Renal cortex interstitium (tissue), 11 donors: ENCODE data around the gene MUSK. TPM values are rescaled to one million over a fixed set of nuclear protein-coding genes. Genes with fewer than 3 reads are reported as not detected.

Experiments
- DNase-seq, 11 donors: peaks; one replicate each; pipeline ENCODE4 v3.0.0-alpha.2; 2013; ENCODE audit warnings: low read depth in 9 of 11, low spot score in 4 of 11; ENCODE audit errors: extremely low read depth in 1 of 11
- polyA plus RNA-seq, 3 donors: library from polyadenylated mRNA; unstranded; fragments of 120-200 nt; gene quantifications; one replicate each; pipeline ENCODE4 v1.2.1, GENCODE V29; 2013; ENCODE audit not compliant: insufficient read length in 3 of 3

MUSK gene
- polyA plus RNA-seq, 3 donors: 0.04 to 0.12 TPM; not detected in 1

DNA sequence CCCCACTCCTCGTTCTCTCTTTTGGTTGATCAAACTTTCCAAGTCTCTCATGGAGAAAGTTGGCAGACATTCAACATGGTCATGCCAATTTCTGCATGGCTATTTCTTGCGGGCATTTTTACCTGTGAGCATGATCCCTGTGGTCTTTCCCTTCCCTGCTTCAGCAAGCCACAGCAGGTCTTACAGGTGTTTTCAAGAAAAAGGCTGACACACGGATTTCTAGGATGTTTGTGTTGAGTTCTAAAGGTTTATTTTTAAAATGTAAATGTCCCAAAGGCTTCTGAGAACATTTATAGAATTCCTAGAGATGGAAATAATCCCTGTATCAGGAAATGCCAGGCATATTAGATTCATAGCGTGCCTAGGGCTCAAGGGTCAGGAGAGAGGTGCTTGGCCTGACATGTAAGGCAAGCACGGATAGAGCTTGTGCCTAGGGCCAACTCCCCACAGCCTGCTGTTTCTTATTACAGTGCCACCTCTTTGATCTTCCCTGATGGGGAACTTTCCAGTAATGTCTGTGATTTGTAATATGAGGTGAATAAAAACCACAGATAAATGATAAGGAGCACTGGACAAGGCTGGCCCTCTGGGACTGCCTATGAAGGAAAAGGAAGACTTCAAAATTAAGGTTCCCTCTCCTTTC, 79.8 kb downstream of the MUSK start:
- DNase-seq: no peak

DNA sequence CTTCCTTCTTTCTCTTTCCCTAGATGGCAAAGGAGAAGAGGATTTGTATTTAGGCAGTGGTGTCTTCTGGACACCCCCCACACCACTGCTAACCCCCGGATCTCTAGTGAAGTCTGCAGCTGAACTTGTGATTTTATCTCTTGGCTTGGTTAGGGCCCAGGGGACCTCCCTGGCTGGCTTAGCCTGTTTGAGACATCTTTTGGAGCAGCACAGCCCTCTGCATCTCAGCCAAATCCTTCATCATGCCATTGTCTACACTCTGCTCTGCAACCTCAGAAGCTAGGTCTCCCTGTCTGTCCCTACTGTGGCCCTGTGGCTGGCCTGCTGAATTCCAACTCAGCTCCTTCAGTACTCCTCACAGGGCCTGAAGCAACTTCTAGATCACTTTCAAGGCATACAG, 81.7 kb downstream of the MUSK start:
- no peak for DNase-seq

DNA sequence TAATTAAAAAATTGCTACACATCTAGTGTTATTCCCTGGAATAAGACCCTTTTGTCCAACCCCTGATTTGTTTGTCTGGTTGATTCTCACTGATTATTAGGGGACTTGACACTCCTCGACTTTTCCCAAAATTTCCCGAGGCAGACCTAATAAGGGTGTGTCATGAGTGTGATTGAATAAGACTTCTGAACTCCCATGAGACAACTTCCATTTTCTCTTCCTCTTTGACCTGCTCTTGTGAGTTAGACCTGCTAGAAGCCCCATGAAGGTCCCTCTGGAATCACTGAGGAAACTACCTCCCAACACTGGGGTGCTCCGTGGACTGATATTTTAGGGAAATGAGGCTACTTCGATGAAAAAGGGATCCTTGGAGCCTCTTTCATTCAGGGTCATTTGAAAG, 83.4 kb downstream of the MUSK start:
- DNase-seq: no peak

DNA sequence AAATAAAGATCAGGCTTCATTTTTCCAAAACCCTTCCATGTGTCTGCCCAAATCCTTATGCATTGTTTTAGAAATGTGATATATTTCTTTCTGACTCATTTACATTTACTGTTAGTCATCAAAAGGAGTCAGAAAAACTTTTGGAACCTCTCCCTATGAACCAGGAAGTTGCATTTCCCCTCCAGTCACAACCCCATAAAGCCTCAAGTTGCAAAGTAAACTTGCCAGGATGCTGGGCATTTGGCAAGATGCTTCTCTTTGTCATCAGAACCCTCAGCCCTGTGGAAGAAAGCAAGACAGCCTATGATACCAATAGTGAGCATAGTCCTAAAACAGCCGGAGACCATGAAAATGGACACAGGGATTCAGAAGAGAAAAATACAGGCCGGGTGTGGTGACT, 84.2 kb downstream of the MUSK start:
- no peak for DNase-seq

DNA sequence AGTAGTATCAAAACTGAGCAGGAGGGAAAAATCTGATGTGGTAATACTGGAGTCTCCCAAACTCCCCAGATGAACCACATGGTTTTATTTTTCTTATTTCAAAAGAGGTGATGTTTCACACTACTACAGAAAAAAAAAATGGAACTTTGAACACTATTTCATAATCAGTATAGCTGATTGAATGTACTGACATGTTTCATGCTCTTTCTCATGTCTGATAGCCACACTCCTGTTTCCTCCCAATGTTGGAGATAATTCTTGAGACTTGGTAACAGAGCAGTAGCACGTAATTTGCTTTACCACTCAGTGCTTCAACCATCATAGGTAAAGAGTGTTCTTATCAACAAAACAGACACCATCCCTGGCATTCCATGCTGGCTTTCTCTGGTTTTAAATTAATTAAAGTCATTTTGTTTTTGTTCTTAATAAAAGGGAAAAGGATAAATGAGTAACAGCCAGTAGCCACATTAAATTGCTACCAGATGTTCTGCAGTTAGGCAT, 85.2 kb downstream of the MUSK start:
- DNase-seq: no peak

DNA sequence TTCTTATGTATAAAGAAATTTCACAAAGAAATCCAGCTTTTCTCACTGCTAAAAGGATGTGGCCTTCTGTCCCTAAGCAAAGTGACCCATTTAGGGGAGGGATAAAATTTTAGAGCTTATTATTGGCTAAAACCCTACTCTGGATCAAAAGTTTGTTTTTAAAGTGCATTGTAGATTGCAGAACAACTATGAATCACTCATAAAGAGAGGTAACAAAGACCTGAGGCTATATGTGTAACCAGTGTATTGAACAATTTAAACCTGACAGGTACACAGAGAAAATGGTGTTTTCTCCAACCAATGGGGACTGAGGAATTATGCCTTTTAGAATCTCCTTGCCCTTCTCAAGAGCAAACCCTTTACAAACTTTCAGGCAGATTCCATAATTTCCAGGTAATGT, 86.6 kb downstream of the MUSK start:
- DNase-seq: no peak

DNA sequence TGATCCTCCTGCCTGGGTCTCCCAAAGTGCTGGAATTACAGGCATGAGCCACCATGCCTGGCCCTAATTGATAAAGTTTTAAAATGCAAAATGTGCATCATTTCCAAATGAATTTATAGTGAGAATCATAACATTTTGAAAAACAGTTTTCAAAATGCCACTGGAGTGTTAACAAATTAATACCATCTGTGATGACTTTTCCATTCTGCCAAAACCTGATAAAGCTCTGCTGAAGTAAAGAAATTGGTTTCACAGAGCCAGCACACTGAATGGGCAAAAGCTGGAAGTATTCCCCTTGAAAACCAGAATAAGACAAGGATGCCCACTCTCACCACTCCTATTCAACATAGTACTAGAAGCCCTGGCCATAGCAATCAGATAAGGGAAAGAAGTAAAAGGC, 89.6 kb downstream of the MUSK start:
- DNase-seq: no peak

DNA sequence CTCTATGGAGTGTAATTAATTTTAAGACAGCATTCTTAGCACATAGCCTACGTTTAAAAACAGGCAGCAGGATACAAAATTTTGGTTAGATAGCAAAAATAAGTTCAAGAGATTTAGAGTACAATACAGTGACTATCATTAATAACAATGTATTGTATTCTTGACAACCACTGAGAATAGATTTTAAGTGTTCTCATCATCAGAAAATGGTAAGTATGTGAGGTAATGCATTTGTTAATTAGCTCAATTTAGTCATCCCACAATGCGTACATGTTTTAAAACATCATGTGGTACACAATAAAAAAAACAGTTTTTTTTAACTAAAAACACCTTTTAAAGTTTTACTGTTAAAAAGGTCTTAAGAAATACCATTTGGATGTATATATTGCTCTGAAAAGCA, 94.2 kb downstream of the MUSK start:
- no peak for DNase-seq

DNA sequence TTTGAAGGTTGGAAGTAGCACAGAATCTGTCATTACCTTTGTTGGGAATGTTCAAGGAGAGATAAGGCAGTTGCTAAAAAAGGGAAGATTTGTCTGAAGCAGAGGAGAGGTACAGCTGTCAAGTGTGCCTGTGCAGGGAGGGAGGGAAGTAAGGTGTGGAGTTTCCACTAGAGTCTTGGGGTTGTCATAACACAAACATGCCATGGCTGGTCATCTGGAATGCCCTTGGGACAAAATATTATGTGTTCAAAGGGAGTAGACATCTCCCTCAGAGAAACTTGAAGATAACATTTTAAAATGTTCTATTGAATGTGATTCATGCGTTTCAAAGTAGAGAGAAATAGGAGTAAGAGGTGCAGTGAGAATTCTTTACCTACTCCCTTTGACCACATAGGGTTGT, 95.0 kb downstream of the MUSK start:
- DNase-seq: no peak

DNA sequence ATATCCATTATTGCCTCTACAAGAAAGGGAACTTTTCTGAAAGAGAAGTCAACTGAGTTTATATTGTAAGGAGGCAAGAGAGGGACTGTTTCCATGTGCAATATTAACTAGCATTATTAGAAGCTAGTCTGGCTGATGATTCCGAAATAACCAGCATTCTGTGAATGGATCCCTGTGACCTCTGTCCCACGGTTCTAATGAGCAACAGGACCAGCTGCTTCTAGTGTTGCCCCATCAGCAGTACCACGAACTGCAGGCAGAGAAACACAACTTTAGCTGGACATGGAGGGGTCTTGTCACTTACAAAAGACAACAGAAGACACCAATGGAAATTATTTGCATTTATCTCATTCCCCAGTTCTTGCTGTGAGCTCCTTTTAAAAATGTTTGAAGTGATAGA, 95.4 kb downstream of the MUSK start:
- DNase-seq: no peak

DNA sequence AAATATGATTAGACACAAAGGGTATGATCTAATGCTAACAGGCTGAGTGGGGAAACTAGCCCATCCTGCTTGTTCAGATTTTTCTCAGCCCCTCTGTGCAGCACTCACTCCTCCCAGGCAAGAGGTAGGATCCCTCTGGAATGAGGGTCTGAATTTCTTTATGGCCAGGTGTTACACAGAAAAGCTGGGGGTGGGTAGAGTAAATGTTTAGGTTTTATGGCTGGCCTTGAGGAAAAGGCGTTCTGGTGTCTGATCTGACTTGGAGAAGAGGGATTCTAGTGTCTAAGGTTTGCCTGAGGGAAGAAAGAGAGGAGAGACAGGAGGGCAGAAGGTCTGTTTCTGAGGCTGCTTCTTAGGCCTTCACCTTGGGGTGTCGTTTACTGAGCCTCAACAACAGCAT, 97.3 kb downstream of the MUSK start:
- no peak for DNase-seq

DNA sequence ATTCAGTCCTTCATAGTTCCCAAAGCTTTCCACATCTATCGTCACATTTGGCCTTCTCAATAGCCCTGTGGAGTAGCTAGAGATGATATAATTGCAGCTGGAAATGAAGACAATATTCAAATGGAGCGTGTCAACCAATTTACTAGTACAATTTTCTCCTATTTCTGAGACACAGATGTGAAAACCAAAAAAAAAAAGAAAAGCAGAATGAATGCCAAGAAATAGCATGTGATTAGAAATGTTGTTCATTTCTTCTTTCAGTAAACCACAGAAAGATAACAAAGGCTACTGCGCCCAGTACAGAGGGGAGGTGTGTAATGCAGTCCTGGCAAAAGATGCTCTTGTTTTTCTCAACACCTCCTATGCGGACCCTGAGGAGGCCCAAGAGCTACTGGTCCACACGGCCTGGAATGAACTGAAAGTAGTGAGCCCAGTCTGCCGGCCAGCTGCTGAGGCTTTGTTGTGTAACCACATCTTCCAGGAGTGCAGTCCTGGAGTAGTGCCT, 99.0 kb downstream of the MUSK start:
- DNase-seq: no peak

DNA sequence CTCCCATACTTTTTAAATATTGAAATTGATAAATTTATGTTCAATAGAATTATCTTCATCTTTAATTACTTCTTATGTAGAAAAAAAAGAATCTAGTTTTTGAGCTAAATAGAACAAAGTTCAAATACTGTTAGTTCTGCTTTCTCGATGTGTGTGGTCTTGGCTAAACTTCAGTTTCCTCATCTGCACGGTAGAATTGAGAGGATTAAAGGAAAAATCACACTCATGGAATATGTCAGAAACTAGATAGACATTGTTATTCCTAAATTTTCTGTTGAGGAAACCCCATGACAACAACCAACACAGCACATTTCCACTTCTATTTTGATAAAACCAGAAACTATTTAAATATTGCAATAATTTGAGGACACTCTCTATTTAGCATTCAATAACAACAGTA, 100.3 kb downstream of the MUSK start:
- DNase-seq: no peak

DNA sequence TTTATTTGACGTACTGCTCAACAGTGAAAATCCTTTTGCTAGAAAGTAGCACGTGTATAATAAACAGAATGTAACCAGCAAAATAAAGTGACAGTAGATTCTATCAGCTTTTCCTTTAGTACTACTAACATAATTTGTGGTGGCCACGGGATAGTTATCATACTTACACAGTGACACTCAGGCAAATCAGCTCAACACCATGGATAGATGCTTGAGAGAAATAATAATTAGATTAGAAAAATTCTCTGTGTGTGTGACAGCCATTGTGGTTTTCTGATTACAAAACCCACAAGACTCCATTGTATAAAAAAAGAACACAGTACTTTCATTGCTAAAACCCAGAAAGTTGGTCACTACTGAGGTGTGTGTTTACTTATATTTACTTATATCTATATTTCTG, 101.1 kb downstream of the MUSK start:
- DNase-seq: no peak

DNA sequence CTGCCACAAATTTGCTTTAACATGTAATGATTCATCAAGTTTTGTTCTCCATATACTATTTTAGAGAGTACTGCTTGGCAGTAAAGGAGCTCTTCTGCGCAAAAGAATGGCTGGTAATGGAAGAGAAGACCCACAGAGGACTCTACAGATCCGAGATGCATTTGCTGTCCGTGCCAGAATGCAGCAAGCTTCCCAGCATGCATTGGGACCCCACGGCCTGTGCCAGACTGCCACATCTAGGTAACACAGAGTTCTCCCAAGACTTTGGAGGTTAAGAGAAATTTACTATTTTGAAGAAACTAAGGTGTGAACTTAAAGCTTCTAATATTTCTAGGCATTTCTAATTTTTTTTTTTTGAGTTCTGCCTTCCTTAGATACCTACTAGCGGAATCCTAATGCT, 107.1 kb downstream of the MUSK start:
- DNase-seq: no peak

DNA sequence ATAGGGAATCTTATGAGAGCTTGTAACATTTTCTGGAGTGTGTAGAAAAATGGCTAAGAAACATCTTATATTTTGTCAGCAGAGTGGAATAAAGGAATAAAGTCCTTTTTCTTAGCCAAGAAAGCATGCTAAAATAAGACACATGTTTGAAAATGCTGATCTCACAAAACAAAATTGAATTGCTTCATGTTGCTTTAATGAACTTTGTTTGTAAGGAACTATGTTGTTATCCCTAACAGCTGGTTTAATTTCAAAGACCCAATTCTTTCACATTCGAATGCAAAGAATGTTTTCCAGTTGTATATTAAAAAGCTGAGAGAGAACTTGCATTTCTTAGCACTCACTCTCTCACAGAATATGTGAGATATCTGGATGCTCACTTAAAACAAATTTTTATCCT, 107.6 kb downstream of the MUSK start:
- DNase-seq: peak in 4 of 11 donors; percentile 27 to 46 (median 36)

DNA sequence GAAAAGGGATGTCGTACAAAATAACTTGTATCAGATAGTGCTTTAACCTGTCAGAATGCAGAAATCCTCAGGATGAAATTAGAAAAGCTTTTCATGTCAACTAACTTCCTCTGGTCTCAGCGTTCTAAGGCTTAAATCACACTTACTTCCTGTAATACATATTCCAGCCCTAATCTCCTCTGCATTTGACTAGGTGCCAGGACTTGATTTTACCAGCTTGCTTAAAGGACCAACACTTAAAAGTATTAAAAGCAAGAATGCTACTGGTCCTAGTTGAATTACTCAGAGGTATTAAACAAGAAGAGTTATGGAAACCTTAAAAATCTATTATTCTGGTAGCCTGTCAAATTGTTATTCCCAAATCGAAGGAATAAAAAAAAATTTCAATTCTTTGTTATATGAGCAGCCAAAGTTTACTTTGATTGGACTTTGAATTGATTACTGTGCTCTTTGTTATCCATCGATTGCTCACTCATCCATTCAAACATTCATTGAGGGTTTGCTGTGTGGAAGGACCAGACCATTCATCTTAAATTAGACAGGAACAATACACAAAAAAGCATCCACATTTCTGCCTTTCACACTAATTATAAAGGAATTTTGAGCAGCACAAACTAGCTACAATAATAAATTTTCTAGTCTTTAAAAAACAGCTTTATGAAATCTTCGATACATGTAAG, 108.7 kb downstream of the MUSK start:
- no peak for DNase-seq

DNA sequence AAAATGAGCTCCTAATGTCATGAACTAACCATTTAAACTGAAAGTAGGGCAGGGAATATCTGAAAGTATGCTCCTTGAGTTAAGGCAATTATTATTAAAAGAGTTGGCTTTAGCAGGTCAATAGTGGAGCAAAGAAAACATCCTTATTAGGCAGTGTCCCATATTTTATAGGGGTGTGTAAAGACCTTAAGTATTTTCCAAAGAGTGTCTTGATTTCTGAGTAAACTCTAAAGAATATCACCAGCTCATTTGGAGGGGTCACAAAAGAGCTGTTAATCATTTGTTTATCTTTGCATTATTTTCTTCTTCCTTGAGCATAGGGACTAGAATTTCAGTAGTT, 109.3 kb downstream of the MUSK start:
- no peak for DNase-seq

DNA sequence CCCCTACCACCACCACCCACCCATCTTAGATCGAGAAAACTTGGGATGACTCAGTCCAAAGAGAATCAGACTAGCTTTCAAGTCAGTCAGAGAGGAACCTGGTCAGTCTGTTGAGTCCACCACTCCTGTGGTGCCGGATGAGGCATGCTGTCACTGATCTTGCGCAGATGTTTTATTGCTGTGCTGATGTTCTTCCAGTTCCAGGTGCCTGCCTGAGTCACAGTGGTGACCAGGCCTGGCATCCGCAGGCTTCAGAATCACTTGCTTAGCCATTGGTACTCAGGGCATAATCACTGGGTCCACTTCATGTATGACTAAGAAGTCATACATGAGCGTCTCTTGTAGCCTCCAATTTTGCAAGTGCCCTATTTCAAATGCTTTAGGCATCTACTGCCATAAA, 114.1 kb downstream of the MUSK start:
- DNase-seq: no peak

DNA sequence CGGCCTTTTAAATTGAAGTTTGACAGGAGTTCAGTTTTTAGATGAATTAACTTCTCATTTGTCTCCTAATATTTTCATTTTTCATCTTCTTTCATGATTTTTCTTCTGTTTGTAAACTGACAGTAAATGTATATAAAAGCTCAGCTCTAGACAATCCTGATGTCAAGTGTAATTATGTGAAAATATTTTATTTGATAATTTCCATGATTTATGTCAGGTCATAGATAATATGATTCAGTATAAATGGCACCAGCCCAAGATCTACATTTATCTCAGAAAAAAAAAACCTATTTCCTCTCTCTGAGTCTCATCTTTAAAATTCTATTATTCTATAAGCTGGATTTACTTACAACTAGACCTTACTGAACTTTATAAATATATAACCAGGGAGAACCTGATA, 115.7 kb downstream of the MUSK start:
- DNase-seq: no peak

DNA sequence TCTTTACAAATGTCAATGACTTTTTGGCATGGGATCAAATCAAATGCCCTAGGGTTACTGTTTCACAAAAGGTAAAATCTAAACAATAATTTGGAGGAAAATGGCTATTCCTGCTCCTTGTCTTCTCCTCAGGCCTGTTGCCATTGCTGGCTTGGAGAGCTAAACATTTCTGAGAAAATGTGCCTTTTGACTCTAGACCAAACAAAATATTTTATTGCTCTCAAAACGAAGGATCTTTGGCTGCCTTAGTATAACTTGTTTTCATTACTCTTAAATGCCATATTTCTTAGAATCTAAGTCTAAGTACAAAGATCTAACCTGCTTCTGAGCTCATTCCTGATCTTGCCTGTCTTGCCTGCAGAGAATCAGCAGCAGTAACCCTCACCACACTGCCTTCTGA, 116.6 kb downstream of the MUSK start:
- no peak for DNase-seq
